A549 (cell line): ENCODE measurements around the gene FUOM.

ENCODE experiments used
- CHD2 ChIP-seq: fragments of 150-350 bp; IDR thresholded peaks from 2 replicates; pipeline ENCODE4 v1.6.1; 2014; ENCODE audit warnings: low read length; ENCODE audit not compliant: partially characterized antibody
- EP300 ChIP-seq, 2 experiments: fragments of >200 bp; sonication (Bioruptor Twin); formaldehyde crosslinking; IDR thresholded peaks; 2 replicates in 1 of 2; 3 replicates in 1 of 2; pipeline ENCODE4 v1.6.1; 2016 to 2017
- JUN ChIP-seq, 2 experiments: fragments of >200 bp; sonication (Bioruptor Twin); formaldehyde crosslinking; IDR thresholded peaks; 2 replicates in 1 of 2; 3 replicates in 1 of 2; pipeline ENCODE4 v1.6.1; 2016 to 2017
- POLR2A ChIP-seq: IDR thresholded peaks from 2 replicates; pipeline ENCODE4 v1.6.1; 2012; ENCODE audit warnings: mild to moderate bottlenecking, low read length
- RCOR1 ChIP-seq: fragments of 150-350 bp; IDR thresholded peaks from 2 replicates; pipeline ENCODE4 v1.6.1; 2014; ENCODE audit warnings: antibody characterized with exemption, low read length, low read depth
- SMC3 ChIP-seq: fragments of >200 bp; sonication (Bioruptor Twin); formaldehyde crosslinking; IDR thresholded peaks from 3 replicates; pipeline ENCODE4 v1.6.1; 2018; ENCODE audit warnings: inconsistent platforms
- TF ChIP-seq, protein P1 (sequence below): fragments of >200 bp; sonication (Bioruptor Twin); formaldehyde crosslinking; IDR thresholded peaks from 3 replicates; pipeline ENCODE4 v1.5.1; 2016
- TF ChIP-seq, protein P2 (sequence below): fragments of 200-600 bp; sonication (generic); IDR thresholded peaks from 2 replicates; pipeline ENCODE4 v1.6.1; 2016; ENCODE audit warnings: antibody characterized with exemption, mild to moderate bottlenecking, moderate library complexity
- TF ChIP-seq, protein P3 (sequence below): fragments of 250-450 bp; sonication (Bioruptor Pico); IDR thresholded peaks from 2 replicates; pipeline ENCODE4 v1.5.0; 2021; ENCODE audit warnings: mild to moderate bottlenecking, moderate library complexity, borderline replicate concordance

DNA sequence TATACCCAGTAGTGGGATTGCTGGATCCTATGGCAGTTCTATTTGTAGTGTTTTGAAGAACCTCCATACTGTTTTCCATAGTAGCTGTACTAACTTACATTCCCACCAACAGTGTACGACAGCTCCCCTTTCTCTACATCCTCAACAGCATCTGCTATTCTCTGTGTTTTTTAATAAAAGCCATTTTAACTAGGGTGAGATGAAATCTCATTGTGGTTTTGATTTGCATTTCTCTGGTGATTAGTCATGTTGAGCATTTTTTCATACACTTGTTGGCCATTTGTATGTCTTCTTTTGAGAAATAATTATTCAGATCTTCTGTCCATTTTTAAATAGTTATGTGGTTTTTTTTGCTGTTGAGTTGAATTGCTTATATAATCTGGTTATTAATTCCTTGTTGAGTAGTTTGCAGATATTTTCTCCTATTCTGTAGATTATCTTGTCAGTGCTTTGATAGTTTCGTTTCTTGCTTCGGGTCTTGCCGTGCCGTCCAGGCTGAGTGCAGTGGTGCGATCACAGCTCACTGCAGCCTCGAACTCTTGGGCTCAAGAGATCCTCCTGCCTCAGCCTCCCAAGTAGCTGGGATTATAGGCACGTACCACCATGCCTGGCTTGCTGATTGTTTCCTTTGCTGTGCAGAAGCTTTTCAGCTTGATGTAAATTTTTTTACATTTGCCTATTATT, 48.2 kb upstream of the FUOM start:
- TF ChIP-seq, protein P1, sequence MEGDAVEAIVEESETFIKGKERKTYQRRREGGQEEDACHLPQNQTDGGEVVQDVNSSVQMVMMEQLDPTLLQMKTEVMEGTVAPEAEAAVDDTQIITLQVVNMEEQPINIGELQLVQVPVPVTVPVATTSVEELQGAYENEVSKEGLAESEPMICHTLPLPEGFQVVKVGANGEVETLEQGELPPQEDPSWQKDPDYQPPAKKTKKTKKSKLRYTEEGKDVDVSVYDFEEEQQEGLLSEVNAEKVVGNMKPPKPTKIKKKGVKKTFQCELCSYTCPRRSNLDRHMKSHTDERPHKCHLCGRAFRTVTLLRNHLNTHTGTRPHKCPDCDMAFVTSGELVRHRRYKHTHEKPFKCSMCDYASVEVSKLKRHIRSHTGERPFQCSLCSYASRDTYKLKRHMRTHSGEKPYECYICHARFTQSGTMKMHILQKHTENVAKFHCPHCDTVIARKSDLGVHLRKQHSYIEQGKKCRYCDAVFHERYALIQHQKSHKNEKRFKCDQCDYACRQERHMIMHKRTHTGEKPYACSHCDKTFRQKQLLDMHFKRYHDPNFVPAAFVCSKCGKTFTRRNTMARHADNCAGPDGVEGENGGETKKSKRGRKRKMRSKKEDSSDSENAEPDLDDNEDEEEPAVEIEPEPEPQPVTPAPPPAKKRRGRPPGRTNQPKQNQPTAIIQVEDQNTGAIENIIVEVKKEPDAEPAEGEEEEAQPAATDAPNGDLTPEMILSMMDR = no peak
- no peak for TF ChIP-seq SMC3
- TF ChIP-seq, protein P2, sequence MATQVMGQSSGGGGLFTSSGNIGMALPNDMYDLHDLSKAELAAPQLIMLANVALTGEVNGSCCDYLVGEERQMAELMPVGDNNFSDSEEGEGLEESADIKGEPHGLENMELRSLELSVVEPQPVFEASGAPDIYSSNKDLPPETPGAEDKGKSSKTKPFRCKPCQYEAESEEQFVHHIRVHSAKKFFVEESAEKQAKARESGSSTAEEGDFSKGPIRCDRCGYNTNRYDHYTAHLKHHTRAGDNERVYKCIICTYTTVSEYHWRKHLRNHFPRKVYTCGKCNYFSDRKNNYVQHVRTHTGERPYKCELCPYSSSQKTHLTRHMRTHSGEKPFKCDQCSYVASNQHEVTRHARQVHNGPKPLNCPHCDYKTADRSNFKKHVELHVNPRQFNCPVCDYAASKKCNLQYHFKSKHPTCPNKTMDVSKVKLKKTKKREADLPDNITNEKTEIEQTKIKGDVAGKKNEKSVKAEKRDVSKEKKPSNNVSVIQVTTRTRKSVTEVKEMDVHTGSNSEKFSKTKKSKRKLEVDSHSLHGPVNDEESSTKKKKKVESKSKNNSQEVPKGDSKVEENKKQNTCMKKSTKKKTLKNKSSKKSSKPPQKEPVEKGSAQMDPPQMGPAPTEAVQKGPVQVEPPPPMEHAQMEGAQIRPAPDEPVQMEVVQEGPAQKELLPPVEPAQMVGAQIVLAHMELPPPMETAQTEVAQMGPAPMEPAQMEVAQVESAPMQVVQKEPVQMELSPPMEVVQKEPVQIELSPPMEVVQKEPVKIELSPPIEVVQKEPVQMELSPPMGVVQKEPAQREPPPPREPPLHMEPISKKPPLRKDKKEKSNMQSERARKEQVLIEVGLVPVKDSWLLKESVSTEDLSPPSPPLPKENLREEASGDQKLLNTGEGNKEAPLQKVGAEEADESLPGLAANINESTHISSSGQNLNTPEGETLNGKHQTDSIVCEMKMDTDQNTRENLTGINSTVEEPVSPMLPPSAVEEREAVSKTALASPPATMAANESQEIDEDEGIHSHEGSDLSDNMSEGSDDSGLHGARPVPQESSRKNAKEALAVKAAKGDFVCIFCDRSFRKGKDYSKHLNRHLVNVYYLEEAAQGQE = no peak
- TF ChIP-seq POLR2A = no peak
- TF ChIP-seq EP300 (IDR thresholded peaks at IDR 0.05) = no peak
- no peak for TF ChIP-seq JUN (IDR thresholded peaks at IDR 0.05)
- TF ChIP-seq, protein P3, sequence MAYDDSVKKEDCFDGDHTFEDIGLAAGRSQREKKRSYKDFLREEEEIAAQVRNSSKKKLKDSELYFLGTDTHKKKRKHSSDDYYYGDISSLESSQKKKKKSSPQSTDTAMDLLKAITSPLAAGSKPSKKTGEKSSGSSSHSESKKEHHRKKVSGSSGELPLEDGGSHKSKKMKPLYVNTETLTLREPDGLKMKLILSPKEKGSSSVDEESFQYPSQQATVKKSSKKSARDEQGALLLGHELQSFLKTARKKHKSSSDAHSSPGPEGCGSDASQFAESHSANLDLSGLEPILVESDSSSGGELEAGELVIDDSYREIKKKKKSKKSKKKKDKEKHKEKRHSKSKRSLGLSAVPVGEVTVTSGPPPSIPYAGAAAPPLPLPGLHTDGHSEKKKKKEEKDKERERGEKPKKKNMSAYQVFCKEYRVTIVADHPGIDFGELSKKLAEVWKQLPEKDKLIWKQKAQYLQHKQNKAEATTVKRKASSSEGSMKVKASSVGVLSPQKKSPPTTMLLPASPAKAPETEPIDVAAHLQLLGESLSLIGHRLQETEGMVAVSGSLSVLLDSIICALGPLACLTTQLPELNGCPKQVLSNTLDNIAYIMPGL (CRISPR knock-in tag) = no peak
- no peak for TF ChIP-seq CHD2
- TF ChIP-seq RCOR1 = no peak
